GM18868 (cell line): Measurements from ENCODE around the gene NEU4.
"Not testable (repeated sequence)": the region's sequence is repeated elsewhere in the genome, so short reads cannot be mapped to it uniquely, and the experiment has no call there.

Source experiments
- ATAC-seq: cut with Tn5 transposase; IDR thresholded peaks from one replicate; pipeline ENCODE4 v1.9.1; 2021; ENCODE audit warnings: mild to moderate bottlenecking, moderate library complexity; ENCODE audit not compliant: unreplicated experiment

NEU4 gene

DNA sequence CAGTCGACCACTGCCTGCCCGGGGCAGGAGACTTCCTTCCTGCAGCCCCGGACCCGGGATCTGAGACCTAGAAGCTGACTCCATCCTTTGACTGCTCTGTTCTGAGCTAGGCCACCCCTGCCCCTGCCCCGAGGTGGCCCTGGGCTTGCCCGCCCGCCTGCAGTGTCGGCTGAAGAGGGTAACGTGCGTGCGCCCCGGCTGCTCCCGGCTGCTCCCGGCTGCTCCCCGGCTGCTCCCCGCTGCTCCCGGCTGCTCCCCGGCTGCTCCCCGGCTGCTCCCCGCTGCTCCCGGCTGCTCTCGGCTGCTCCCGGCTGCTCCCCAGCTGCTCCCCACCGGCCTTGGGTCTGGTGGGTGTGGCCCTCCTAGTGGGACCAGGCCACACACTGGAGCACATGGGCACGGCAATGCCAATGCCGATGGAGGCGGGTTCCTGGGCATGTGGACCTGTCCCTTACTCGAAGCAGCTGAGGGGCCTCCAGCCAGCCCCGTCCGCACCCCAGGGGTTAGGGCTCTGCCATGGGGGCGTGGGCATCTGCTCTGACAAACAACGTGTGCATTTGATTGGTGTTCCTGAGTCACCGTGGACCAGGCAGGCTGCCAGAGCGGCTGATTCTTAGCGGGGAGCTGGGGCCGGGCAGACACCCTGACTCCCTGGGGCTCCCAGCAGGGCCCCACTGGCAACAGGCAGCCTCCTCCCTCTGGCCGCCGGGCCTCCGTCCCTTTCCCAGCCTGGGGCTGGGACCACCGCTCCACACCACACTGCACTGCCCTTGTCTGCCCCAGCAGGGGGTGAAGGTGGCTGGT is 34.4 kb upstream of the NEU4 start:
- ATAC-seq: no peak

DNA sequence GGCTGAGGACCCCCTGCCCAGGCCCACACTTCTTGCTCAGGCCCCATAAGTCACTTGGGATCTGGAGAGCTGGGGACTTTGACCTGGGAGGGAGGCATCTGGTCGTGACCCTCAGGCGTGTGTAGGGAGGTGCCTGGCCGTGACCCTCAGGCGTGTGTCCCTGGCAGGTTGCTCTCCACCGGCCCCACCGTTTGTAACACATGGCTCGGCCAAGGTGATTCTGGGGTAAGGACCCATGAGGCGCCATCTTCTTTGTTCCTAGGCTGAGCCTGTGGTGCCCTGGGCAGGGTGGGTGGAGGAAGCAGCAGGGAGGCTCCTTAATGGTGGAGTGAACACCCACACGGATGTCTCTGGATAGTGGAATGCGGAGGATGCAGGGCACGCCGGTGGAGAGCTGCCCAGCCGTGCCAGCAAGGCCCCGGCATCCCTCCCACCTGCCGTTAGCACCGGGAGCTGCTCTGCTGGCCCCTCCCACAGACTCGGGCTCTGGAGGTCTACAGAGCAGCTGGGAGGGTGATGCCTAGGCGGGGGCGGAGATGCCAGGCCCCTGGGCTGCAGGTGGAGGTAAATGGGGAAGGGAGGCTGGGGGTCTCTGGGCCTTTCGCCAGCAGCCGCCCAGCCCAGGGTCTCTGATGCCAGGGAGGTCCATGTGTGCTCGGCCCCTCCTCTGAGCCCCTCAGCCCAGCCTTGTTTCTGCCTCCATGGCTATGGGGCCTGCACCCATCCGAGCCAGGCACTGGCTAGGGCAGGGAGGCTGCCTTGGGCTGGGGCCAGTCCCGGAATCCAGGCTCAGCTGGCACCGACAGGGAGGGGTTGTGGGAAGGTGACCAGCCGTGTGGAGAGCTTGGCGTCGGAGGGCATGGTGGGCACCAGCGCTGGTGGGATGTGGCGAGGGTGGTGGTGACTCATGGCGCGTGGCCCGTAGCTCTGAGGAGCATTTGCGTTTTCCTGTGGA is 33.5 kb upstream of the NEU4 start:
- no peak for ATAC-seq

DNA sequence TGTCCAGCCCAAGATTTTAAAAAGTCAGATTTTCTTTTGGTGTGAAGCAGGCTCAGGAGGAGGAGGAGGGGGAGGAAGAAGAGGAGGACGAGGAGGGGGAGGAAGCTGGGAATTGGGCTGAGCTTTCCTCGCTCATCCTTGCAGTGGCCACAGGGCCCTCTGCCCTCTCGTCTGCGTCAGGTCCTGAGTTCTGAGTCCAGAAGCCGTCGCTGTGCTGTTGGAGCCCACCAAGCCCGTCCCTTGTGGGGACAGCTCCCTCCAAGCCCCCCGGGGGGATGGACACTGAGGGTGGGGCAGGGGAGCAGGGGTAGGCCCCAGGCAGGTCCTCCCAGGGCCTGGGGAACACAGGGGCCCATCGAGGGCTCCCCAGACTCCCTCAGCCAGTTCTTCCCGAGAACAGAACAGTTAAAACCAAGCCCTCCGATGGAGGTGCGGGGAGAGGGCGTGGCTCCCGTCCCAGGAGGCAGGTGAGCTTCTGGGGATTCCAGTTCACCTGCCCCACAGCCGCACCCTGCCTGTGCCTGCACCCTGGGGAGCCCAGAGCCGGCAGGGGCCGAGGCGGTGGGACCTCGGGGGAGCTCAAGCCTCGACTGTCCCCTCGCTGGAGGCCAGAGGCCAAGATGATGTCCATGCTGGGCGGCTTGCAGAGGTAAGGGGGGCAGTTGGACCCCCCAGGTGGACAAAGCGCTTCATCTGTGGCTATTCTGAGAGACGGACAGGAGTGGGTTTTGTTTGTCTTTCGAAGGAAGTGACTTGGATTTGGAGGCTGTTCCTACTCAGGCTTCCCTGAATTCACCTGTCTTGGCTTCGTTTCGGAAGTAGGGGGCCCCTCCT is 32.4 kb upstream of the NEU4 start, which contains the start of gene GAL3ST2:
TSS of gene GAL3ST2 (plus strand) at position 487 of the 834 bp plus-strand sequence. CDS start at position 621, 134 bp downstream.
- ATAC-seq: no peak

DNA sequence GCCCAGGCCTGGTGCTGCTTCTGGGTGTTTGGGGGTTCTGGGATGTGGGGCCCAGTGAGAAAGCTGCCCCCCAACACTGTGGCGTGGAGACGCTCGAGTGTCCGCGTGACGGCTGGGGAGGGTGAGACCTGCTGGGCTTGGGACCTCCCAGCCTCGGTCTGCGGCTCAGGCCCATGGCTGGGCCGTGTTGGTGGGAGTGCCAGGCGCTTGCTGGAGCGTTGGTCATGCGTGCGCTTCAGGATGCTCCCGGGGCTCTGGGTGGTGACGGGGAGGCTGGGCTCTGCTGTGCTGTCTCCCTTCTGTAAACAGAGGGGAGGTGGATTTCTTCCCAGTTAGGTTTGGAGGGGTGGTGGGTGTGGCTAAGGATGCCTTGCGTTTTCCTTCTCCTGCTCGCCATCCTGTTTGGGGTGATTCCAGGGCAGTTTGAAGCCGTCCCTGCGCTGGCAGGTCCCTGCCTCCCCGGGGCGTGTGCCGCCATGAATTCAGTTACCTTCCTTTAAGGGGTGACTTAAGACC is 31.8 kb upstream of the NEU4 start:
- ATAC-seq: no peak

DNA sequence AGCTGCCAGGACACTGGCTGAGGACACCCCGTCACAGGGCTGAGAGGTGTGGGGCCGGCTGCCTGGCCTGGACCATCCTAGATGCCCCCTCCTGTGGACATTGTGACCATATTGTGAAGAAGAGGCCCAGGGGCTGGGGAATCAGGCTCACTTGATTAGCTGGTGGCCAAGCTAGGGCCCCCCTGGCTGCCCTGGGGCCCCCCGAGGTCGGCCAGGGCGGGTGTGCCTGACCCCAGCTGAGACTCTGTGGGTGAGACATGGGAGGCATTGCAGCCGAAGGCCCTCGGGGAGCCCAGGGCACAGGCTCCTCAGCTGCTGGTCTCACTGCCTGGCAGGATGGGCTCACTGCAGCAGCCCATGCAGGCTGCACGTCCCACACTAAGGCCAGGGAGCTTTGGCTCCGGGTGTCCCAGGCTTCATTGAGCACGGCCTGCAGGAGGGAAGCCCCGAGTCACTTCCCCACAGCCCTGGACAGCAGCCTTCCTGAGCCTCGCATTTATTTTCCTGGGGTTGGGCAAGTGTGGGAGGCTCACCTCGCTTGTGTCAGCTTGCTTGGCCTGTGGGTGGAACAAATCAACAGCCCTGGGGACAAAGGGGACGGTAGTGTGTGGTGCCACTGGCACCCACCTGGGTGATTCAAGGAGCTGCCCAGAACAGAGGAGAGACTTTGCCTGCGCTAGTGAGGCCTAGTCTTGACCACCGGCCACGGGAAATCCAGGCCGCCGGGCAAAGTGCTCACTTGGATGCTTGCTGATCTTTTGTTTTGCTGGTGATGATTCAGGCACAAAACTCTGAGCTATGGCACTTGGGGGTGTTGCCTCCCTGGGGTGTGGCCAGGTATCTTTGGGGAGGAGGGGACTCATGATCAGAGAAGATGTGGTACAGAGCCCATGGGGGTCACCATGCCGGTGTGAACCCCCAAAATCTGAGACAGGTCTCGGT is 31.0 kb upstream of the NEU4 start:
- ATAC-seq: no peak

DNA sequence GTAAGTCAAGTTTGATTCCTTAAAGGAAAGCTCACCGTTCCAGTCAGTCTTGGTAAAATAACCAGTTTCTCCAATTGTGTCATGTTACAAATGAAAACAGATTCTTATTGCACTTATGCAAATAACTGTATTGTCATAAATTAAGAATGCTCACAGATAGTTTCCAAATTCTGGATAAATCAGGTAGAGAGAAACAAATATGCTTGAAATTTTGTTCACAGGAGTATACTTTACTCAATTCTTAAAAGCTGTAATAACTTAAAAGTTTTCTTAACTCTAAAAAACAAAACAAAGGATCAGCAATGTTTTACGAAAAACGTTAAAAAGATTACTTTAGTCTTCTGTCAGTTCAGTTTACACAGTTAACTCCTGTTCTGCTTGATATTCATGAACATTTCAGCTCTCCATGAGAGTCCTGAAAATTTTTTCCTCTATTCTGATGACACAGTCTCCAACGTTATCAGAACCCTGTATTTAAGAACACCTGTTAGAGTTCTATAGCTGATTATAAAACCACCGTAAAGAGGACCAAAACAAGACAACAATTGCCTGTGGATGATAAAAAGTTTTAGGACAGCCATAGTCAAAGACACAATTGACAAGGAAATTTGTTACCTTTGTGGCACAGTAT is 27.9 kb upstream of the NEU4 start:
- no peak for ATAC-seq

DNA sequence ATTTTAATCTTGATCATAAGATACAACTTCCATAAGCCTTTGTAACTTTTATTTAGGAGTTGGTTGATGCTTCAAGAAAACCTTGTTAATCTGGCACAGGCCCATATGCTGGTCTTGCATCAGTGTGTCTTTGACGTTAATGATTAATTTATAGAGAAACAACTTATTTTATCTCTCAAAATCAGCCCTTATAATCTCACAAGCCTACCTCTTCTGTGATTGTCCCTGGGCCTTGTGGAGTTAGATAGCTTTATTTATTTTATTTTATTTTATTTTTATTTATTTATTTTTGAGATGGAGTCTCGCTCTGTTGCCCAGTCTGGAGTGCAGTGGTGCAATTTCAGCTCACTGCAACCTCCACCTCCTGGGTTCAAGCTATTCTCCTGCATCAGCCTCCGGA is 26.9 kb upstream of the NEU4 start:
- not testable (repeated sequence) for ATAC-seq

DNA sequence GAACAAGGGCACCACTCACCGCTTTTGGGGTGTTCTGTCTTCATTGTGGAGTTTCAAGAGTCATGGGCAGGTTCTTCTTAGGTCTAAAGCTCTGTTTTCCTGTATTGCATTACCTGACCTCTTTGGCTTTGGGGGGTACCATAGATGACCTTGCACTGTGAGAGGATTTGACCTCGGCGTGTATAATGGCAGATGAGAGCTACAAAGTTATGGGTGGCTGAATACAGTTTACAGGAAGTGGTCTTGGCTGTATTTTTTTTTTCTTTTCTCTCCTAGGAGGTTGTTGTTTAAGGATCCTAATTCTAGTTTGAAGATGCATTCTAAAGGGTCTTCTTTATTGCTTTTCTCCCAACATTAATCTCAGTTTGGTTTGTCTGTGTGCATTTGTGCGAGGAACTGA is 20.9 kb upstream of the NEU4 start:
- no peak for ATAC-seq

DNA sequence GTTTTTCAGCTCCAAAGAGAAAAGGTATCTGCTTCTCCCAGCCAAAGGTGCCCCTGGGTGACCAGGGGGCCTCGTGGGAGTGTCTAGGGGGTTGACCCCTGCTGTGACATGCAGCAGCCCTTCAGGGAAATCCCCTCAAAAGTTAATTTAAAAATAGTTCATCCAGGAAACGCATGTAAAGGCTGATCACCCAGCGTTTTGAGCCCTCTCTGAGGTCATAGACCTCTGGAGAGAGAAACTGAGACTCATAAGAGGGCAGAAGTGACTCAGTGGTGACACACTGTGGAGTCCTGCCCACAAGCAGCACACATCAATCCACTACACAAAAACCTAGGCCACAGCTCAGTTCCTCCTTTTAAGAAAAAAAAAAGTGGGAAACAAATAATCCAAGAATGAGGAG is 20.4 kb upstream of the NEU4 start:
- no peak for ATAC-seq

DNA sequence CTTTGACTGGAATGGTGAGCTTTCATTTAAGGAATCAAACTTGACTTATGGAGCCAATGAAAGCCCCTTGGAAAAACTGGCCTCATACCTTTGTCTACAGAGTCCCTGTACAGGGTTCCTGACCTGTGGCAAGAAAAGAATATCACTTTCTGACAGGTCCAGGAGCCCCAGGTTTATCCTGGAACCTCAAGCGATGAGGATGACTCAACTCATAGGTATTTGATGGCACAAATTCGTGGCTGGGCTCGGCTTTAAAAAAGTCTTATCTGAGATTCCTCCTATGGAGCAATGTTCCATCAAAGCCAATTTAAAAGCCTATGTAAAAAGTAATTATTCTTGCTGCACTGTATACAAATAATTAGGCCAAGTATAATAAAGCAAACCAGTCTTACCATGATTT is 17.6 kb upstream of the NEU4 start:
- not testable (repeated sequence) for ATAC-seq

DNA sequence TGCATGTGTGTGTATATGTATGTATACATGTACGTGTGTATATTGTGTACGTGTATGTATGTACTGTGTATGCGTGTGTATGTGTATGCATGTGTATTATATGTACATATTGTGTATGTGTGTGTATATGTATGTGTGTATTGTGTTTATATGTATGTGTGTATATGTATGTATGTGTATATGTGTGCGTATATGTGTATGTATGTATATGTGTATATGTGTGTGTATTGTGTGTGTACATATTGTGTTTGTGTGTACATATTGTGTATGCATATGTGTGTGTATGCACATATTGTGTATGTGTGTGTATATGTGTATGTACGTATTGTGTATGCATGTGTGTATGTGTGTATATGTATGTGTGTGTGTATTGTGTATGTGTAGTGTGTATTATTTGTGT is 15.6 kb upstream of the NEU4 start:
- no peak for ATAC-seq

DNA sequence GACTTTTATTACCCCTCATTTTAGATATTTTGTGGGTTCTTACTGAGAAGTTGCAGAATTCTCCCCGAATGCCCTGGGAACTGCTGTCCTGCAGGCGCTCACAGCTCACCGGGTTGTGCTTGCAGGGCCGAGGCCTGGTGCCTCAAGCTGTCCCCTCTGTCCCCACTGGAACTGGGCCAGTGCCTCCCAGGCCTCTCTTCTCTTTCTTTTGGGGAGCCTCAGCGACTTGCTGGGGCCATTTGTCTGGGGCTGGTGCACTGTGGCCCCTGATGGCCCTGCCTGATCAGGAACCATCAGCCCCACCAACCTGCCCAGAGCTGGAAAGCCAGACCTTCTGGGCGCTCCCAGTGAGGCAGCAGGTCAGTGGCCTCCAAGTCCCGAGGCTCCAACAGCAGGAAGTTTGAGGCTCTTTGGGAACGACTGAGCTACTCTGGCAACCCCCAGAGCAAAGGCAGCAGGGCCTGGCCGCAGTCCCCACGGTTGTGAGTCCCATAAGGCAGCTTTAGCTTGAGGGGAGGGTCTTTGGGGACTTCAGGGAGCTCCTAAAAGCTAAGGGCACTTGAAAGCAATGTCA is 14.7 kb upstream of the NEU4 start:
- no peak for ATAC-seq

DNA sequence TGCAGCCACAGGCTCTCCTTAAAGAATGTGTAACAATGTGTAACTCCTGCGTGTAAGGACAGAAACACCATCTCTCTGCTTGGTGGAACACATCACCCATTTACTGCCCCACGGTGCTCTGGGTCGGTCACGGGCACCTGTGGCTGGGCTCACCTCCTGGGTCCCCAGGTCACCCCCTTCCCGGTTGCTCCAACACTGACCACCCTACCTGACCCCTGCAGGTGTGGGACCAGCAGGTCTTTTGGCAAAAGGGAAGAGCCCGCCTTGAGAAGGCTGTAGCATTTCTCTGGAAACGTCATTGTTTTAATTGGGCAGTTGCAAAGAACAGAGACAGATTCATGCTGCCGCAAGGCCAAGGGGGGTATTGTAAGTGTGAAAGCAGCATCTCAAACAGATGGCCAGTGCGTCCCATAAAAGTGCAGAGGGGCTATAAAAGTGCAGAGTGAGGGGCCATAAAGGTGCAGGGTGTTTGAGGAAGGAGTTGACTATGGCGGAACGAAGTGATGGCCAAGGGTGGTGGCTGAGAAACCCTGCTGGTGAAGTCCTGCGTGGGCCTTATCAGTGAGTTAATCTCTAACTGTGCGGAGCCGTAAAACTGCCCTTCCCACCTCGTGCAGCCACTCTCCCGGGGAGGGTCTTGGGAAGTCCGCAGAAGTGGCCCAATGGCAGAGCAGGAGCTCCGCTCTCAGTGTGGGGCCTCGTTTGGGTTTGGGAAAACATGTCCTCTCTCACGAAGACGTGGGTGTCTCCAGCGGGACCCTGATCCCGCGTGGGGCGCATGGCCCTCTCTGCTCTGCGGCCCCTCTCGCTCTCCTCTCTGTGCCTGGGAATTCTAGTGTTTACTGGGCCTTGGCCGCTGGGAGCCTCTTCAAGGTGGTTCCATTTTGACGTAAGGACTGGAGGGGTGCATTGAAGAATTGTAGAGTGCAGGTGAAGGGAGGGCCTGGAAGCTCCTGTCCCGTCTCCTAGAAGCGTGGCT is 13.7 kb upstream of the NEU4 start:
- no peak for ATAC-seq

DNA sequence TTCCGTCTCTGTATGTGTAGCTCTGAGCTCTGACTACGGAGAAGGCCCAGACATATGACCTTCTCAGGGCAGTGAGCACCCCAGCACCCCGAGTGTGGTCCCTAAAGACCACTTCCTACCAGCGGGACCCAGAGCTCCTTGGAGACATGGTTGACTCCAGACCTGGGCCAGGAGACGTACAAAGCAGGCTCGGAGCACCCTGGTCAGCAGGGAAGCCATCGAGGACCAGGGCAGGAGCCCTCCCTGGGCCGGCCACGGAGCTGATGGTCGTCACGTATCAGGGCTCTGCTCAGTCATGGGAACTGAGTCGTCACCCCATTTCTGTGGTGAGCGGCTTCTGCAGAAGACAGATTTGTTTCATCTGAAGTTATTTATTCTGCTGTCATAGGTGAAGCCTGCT is 12.8 kb upstream of the NEU4 start:
- no peak for ATAC-seq

DNA sequence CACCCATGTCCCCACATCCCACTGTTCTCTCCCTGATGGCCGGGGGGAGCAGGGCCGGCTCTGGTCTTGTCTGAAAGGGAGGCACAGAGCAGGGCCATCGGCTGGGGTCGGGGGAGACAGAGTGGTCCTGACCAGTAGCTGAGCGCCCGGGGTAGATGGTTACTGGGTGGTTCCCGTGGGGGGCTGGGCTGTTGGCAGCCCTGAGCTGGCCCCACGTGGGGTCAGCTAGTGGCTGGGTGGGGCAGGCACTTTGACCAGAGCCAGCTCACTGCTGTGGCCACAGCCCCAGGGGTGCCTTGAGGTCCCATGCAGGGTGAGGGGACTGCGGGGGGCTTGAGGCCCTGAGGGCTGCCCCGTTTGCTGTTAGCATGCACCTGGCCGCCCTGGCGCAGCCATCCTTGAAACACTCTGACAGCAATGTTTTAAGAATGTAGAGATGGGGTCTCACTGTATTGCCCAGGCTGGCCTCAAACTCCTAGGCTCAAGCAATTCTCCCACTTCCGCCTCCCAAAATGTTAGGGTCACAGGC is 12.3 kb upstream of the NEU4 start:
- ATAC-seq: no peak

DNA sequence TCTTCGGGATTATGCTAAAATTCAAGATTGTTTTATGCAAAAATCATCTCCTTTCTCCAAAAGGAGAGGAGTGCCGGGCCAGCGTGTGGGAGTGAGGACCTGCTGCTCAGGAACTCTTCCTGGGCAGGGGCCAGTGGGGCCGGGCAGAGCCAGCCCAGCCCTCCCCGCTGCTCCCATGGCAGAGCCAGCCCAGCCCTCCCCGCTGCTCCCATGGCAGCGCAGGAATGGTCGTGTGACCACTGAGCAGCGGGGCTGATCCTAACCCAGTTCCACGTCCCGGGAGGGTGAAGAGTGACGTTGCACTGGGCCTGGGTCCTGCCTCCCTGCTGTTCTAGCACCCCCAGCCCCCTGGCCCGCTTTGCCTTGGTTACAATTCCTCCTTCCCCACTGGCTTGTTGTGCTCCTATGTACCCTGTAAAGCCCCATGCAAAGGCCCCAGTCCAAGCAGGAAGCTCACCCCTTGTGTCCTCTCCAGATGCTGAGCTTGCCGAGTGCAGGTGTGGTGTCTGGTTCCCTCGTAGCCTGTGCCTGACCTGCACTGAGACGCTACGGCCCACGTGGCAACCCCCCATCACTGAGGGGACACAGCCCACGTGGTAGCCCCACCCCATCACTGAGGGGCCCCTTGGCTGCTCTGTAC is 11.4 kb upstream of the NEU4 start:
- no peak for ATAC-seq

DNA sequence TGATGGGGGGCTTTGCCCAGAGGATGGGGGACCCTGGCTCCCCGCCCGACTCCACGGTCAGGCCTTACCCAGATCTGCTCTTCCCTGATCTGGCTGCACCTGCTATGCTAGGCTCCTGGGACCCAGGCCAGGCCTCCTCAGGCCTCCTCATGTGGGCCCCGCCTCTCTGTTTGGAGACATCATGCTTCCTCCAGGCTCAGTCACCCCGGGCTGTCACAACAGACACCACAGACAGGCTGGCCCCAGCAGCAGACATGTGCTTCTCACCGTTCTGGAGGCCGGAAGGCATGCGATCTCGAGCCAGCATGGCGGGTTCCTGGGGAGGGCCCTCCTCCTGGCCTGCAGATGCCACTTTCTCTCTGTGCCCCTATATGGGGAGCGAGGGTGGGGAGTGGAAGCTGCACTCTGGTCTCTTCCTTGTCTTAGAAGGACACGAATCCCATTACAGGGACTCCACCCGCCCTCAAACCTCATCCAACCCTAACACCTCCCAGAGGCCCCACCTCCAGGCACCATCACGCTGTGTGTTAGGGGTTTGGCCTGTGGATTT is 10.8 kb upstream of the NEU4 start:
- no peak for ATAC-seq
